CD4-positive, alpha-beta T cell treated with Interleukin-15 for 4 hours (primary cell): Measurements from ENCODE around the gene PLCD3.

Experiments
- DNase-seq: peaks from one replicate; pipeline ENCODE4 v3.0.0-alpha.2; 2020; ENCODE audit warnings: low spot score

The PLCD3 gene

DNA sequence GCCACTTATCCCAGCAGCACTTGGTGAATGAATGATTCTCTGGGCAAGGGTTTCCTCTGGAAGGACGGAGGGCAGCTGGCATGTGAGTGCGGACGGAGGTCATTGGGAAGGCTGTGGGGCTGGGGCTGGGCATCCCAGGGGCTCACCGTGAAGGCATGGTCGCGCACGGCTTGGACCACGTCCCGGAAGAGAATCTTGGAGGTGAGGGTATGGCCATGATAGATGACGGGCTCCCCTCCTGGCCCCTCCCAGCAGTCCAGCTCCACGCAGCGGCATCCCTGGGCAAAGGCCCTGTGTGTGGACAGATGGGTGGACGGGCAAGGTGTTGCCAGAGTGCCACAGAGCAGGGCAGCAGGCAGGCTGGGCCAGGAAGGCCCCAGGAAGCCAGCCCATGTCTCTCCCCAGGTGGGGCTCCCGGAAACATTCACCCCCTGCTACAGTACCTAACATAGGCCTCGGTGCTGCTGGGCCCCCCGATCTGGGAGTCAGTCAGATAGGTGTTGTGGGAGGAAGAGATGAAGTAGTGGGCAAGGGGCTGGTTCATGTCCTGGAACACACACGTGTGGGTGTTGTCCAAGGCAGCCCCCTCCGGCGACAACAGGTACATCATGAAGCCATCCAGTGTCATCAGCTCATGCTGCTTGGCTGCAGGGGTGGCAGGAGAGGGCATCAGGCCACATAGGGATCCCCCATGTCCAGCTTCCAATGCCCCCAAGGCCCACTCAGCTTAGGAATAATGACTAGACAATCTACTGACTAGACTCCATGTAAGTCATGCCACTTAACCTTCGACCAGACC lies 14.3 kb downstream of the PLCD3 start:
- DNase-seq = no peak

DNA sequence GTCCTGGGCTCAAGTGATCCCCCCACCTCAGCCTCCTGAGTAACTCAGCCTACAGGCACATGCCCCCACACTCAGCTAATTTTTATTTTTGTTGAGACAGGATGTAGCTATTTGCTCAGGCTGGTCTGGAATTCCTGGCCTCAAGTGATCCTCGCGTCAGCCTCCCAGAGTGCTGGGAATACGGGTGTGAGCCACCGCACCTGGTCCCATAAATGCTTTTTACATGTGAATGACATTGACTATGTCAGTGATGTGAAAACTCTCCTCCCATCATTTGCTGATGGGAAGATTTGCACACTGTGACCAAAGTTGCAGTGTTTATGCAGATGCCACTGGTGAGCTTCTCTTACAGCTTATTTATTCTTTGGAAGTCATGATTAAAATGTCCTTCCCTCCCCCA lies 15.0 kb downstream of the PLCD3 start:
- no peak for DNase-seq

DNA sequence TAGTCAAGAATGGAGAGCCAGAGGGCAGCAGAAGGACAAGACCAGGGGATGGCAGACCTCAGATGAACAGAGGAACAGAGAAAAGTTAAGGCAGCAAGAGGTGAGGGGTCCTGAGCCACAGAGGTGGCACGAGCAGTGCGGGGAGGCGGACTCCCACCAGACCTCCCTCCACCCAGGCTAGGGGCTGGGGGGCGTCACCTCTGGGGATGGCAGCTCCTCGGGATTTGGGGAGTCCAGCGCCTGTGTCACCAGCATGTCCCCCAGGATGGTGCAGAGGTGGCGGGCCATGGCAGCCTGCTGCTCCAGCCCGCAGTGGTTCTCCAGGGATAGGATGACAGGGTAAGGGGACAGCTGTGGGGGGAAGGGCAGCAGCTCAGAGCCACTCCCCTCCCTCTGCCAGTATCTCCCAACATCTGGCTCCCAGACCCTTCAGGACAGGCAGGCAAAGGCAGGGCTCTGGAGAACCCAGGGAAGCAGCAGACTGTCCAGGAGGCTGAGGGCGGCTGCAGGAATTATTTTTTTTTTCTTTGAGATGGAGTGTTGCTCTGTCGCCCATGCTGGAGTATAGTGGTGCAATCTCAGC lies 15.8 kb downstream of the PLCD3 start:
- DNase-seq = no peak

DNA sequence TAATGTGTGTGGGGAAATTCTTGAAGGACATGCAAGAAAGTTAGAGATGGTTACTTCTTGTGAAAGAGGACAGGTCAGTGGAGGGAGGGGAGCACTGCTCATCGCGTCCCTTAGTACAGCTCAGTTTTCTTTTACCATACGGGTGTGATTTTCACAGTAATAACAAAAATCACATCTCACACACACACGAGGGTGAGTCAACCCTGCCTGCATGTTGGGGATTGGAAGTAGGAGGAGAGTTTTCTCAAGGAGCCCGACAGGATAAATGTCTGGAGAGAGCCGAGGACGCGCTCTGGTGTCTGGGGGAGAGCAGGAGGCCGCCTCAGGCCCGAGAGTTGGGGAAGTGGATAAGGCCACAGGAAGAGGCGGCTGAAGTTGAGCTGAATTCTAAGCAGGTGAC lies 16.4 kb downstream of the PLCD3 start:
- DNase-seq = no peak

DNA sequence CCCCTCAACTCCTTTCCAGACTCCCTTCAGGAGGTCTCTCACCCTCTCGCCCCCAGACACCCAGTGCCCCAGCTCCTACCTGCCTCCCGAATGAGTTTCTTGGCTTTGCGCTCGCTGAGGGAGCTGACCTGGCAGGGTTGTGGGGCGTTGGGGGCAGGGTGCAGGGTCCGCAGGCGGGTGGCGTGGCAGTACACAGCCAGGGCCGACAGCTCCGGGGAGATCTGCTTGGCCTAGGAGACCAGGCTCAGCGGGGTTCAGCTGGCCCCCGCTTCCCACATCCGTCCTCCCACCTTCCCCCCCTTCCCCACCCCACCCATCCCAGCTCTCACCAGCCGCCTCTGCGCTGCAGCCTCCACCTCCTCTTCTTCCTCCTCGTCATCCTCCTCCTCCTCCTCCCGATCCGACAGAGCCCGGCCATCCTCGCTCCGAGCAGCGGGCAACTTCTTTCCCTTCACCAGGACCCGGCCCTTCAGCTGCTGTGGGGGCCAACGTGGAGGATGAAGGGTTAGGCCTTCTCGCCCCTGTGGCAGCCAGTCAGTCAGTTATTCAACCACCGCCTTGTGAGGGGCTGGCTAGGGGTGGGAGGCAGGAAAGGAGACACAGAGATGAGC lies 17.2 kb downstream of the PLCD3 start:
- no peak for DNase-seq

DNA sequence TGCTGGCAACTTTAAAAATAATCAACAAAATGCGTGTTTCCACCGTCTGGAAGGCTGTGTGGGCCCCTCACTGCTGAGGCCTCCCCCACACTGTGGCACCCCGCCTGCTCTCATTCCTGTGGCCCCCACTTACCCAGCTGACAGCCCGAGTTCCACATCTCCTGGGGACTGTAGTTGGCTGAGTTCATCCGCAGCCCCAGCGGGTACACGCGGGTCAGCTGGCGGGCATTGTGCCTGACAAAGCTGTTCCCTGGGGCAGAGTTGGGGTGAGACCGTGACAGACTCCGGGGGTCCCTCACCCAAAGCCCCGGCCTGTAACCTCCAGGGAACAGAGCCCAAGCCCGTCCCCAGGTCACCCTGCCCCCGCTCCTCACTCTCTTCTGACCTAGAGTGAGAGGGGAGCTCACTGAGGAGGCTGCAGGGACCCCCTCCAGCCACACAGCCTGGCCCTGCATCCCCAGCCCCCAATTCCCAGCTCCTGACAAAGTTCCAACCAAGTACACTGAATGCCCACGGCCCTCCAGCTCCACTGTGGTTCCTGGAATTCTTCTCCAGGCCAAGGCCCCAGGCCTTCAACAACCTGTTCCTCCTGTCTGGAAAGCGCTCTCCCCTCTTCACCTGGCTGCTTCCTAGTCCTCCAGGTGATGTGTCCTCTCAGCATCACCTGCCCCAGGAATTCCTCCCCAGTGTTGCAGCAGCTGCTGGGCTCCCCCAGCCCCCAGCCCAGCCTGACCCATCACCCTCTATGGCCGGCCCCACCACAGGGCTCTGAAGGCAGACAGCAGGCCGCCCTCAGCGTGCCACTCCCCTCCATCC lies 18.0 kb downstream of the PLCD3 start:
- no peak for DNase-seq

DNA sequence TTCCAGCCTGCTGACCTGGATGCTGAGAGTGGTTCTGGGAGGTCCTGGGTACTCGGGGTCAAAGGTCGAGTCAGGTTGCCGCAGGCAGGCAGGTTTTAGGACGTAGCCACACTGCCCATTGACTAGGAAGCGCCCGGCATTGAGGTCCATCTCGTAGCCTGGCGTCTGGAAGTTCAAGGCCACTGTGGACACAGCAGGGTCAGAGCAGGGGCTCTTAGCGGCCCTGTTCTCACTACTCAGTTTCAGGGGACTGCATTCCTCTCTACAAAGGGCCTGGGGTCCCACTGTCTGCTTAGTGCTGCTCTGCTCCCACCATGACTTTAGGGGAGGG lies 18.9 kb downstream of the PLCD3 start:
- DNase-seq = no peak

DNA sequence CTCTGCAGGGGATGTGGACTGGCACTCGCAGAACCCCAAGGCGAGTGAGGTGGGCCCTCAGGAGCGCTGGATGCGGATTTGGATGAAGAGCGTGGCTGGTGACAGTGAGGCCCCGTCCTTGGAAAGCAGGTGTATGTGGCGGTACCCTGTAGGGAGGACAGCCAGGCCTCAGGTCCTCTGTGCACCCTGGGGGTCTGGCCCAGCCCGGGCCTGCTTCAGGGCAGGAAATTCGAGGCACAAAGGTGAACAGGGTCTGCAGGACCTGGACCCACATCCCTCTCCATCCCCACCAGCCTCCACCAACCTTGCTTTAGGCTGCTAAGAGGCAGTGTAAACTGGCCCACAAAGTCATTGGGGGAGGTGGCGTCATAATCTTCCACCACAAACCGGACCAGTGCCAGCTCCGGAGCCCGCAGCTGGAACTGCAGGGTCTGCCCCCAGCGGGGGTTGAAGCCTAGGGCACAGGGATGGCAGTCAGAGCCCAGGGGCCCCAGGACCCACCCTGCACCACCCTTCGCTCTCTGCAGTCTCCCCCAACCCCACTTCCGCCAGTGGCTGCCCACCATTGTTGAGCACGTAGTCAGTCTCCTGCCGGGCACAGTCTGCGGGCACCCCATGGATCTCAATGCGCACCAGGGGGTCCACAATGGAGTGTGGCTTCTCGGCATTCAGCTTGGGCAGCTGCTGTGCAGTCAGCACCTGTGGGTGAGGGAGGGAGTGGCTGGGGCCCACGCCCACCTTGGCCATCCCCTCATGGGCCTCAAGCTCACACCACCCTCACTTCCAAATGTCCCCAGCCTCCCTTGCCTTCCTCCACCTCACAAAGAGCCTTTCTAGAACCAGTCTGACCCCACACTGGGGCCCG lies 19.5 kb downstream of the PLCD3 start:
- DNase-seq = no peak

DNA sequence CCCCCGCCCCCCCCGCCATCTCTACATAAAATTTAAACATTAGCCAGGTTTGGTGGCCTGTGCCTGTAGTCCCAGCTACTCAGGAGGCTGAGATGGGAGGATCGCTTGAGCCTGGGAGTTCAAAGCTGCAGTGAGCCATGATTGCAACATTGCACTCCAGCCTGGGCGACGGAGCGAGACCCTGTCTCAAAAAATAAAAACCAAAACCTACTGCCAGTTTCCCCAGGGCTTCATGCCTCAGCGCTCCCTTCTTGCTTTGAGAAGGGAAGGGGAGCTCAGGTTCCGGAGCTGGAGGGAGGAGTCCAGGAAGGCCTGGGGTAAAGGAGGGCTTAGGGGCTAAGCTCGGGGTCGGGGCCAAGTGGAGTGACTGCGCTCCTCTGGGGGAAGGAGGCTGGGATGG lies 20.5 kb downstream of the PLCD3 start:
- no peak for DNase-seq

DNA sequence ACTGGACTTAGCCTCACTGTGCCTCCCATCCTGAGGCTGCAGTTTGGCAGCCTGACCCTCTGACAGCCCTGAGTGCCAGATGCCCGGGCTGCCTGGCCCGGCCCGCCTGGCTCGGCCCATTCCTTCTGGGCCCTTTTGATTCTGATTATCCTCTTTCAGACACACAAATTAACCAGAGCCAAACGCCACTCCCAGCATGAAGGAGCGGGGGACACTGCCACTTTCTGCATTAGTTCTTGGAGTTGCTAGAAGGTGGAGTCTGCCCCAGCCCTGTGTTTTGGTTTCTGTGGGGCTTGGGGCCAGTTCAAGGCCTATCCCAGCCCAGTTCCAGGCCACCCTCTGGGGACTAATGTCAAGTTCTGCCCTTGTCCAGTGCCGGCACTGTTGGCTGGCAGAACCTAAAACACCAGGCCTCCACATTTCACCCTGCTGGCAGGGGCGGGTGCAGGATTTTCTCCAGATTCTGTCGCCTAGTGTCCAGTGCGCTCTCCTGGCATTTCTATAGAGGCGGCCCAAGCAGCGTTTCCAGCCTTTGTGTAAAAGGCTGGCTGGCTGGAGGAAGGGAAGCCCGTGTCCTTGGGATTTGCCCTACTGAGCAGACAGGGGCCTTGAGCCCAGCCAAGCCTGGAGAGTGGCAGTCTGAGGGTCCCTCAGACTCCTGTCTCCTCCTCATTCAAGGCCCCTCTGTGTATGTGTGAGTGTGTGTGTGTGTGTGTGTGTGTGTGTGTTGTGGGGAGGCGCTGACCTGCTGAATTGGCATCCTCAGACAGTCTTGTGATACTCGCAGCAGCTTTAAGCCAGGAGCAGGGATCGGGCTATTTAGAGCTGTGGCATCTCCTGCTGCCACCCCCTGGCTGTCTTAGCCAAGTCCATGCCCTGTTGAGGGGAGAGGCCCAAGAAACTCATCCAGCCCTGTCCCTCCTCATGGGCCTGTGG lies 21.4 kb downstream of the PLCD3 start:
- no peak for DNase-seq

DNA sequence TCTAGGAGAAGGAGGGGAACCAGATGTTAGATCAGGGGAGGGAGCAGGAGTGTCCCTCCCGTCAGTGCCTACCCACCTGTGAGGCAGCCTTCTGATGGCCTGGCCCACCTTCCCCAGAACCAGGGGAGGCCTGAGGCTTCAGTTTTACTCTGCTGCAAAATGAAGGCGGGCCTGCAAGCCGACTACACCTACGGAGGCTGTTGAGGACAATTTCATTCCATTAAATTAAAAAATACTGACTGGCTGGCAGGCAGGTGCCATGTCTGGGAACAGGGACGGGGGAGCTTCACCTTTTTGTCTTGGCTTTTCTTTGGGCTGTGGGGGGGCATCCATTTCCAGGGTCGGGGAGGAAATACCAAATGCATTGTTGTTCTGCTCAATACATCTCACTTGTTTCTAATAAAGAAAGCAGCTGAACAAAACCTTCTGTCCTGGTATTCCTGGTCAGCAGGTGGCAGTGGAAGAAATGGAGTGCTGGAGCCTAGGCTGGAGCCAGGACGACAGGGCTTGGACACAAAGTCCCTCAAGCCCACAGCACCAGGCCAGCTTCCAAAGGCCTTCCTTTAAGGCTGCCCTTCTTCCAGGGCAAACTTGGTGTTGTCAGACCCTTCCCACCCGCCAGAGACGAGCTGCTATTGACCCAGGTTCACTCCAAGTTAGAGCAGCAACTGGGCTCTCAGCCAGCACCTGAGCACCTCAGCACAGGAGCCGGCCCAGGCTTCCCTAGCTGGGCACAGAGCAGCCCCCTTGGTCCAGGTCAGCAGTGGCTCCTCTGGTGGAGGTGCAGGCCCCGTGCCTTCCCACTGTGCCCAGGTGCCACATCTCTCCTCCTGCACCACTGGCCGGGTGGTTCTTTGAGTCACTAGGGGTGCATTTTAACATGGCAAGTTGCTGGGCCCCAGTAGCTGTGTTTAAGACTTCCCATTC lies 23.5 kb downstream of the PLCD3 start:
- no peak for DNase-seq

DNA sequence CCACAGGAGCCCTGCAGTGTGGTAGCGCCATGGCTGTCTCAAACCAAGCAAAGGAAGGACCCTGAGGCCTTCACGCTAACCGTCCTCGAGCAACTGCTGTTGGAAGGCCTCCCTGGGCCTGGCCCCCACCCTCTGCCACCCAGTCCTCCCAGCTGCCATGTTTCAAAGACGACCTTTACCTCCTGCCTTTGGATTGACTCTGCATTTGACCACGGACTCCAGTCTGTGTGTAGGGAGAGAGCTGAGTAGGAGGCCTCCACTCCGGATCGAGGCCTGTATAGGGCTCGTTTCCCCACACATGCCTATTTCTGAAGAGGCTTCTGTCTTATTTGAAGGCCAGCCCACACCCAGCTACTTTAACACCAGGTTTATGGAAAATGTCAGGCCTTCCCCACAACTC lies 24.3 kb downstream of the PLCD3 start:
- no peak for DNase-seq

DNA sequence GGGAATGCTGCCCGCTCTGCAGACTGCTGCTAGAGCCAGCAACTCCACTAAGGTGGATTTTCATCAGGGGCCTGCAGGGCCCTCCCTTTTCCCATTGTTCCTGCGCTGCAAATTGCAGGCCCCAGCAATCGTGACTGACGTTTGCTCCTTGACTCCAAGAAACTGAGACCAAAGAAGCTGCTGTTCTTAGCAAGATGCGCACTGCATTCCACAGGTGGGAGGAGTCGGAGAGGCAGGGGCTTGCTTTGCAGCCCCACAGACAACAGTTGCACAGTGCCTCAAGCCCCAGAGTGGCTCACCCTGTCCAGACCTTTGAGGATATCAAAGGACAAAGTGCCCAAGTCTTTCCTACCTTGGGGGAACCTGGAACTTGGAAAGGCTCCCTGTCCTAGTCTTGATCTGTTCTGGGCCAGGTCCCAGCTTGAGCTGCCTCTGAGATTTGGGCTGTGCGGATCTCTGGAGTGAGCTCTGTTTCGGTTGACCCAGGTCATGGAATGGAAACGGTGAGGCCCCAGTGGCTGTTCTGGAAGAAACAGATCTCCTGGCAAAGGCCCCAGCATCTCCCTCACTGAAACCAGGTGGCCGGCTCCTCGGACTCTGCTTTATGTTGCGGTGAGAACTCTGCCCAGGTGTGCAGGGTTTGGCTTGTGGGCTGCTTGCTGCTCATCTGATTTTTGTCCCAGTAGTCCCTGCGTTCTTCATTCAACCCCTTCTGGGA lies 24.9 kb downstream of the PLCD3 start:
- no peak for DNase-seq

DNA sequence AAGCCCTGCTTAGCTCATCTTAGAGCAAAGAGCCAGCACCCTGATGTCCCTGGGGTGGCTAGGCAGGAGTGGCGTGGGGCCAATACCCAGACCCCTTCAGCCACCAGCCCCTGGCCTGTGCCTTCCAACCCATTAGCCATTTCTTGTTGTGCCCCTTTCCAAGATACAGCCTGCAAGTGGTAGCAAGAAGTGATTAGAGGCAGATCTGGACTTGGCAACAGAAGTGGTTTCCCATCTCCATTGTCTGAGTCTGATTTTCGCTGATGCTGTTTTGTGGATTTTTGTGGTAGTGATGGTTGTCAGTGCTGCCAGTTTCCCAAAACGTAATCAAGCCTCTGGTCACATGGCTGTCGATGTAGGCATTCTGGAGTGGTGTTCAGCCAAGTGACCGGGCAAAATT lies 25.7 kb downstream of the PLCD3 start:
- no peak for DNase-seq

DNA sequence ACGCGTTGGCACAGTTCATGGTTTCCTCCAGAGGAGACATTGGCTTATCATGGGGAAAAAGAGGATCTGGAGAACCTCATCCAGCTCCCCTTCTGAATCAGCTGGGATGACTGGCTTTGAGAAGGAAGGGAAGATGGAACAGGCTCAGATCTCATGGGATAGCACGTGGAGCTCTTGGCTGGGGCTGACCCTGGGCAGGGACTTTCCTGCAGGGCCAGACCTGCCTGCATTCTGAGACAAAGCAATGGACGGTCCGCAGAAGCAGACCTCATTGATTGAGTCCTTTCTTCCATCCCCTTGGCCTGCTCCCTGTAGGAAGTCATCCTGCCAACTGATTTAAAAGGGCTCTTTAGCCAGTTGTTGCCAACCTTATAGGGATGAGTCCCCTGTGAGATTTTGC lies 26.2 kb downstream of the PLCD3 start:
- no peak for DNase-seq

DNA sequence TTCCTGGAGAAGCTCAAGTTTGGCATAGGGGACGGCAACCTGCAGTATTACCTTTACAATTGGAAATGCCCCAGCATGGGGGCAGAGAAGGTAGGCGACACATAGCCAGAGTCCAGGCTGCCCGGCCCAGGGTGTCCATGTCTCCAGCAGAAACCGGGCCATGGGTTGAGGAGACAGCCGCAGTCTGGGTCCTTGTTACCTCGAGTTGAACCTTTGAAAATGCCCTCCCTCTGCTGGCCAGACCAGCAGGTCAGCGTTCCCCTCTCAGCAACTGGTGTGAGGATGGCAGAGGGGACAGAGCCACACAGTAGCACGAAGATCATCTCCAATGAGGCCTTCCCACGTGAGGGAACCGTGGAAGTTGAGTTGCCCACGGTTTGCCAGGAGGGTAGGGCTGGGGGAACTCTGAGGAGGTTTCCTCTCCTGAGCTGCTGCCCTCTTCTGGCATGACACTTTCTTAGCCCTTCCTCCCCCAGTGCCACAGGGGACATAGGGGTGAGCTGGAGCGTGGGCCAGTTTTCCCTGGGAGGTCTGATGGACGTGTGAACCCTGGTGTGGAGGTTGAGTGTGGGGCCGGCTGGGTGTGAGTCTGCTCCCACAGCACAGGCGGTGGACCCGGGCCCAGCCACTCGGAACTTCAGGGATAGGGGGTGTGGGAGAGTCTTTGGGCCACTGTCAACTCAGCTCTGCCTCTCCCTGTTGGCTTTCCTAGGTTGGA lies 27.2 kb downstream of the PLCD3 start:
- DNase-seq = no peak

DNA sequence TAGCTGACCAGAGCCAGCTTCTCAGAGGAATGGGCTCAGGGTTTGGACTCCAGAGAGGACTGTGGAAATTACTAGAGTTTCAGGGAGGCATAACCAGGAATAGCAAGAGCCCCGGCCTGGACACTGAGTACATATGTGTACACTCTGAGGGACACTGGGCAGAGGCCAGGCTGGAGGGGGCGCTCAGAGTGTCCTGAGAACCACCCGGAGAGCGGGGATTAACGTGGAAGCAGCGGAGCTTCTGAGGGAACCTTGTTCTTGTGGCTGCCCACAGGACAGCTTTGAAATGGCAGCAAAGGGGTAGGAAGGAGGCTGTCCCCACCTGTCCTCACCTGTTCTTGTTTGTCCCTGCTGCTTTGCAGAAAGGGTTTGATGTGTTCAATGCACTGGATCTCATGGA lies 27.8 kb downstream of the PLCD3 start:
- no peak for DNase-seq

DNA sequence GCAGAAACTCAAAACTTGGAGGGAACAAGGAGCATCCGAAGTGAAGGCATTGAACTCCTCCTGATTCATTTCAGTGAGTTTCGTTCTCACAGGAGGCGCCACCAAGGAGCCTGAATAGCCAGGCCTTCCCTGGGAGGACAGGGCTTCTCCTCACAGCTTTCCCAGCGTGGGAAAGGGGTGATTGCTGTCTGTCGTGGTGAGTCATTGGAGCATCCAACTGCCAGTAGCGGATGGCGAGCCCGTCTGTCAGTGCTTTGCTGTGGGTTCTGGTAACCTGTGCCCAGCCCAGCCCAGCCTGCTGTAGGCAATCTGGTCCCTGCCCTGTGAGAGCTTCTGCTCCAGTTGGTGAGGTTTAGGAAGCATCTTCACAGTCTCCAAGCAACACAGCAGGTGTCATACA lies 28.3 kb downstream of the PLCD3 start:
- no peak for DNase-seq
